SU-DHL-6 (cell line): ENCODE results near the gene RPL7A.

Source experiments
- H2AFZ ChIP-seq: fragments of 200-600 bp; sonication (generic); 2 replicates; pipeline ENCODE4 v1.6.1; 2014; ENCODE audit warnings: low read depth, mild to moderate bottlenecking, moderate library complexity, mixed read lengths, antibody characterized with exemption, low read length; ENCODE audit not compliant: severe bottlenecking
- H3F3A ChIP-seq: fragments of 200-600 bp; shearing (Covaris generic); 2 replicates; pipeline ENCODE4 v1.6.0; 2016; ENCODE audit warnings: antibody characterized with exemption, mild to moderate bottlenecking; ENCODE audit not compliant: insufficient read depth
- H3K27ac ChIP-seq: fragments of 200-600 bp; sonication (generic); 2 replicates; pipeline ENCODE4 v1.5.1; 2016; ENCODE audit warnings: low read depth, mild to moderate bottlenecking, low read length, moderate library complexity, mixed read lengths
- H3K27me3 ChIP-seq: fragments of 200-600 bp; sonication (generic), shearing (Covaris generic); 2 replicates; pipeline ENCODE4 v1.6.0; 2014; ENCODE audit warnings: mild to moderate bottlenecking, low read length
- H3K36me3 ChIP-seq: fragments of 200-600 bp; sonication (generic); 2 replicates; pipeline ENCODE4 v1.6.1; 2014; ENCODE audit warnings: mild to moderate bottlenecking, low read length, mixed read lengths
- H3K4me2 ChIP-seq: fragments of 300-600, 200-600 bp; shearing (Covaris generic), sonication (generic); 2 replicates; pipeline ENCODE4 v1.6.0; 2014; ENCODE audit warnings: low read length, low read depth, mild to moderate bottlenecking; ENCODE audit not compliant: poor library complexity, severe bottlenecking
- H3K4me3 ChIP-seq: fragments of 200-600 bp; sonication (generic); 2 replicates; pipeline ENCODE4 v1.5.1; 2014; ENCODE audit warnings: antibody characterized with exemption, low read length, mild to moderate bottlenecking, mixed read lengths; ENCODE audit not compliant: insufficient read depth, poor library complexity, severe bottlenecking
- H3K79me2 ChIP-seq: fragments of 200-600 bp; sonication (generic); 2 replicates; pipeline ENCODE4 v1.6.1; 2014; ENCODE audit warnings: mild to moderate bottlenecking, low read length, moderate library complexity; ENCODE audit not compliant: insufficient read depth
- H3K9ac ChIP-seq: fragments of 200-600 bp; sonication (generic); 2 replicates; pipeline ENCODE4 v1.7.0; 2014; ENCODE audit warnings: mild to moderate bottlenecking, low read length
- H3K9me2 ChIP-seq: fragments of 200-600 bp; sonication (generic); replicated peaks from 2 replicates; pipeline ENCODE4 v1.6.1; 2014; ENCODE audit warnings: low read length; ENCODE audit not compliant: insufficient read depth
- H3K9me3 ChIP-seq: fragments of 200-600 bp; sonication (generic); 2 replicates; pipeline ENCODE4 v1.6.1; 2014; ENCODE audit warnings: low read length, mixed read lengths; ENCODE audit not compliant: insufficient read depth
- H4K20me1 ChIP-seq: fragments of 200-600 bp; sonication (generic); 2 replicates; pipeline ENCODE4 v1.6.1; 2014; ENCODE audit warnings: low read depth, mild to moderate bottlenecking, antibody characterized with exemption, low read length, moderate library complexity, mixed read lengths
- CTCF ChIP-seq: fragments of 200-600 bp; sonication (generic); IDR thresholded peaks from one replicate; pipeline ENCODE4 v1.5.1; 2017; ENCODE audit warnings: antibody characterized with exemption, mild to moderate bottlenecking, low read length, moderate library complexity; ENCODE audit not compliant: insufficient read depth, poor library complexity, severe bottlenecking
- EZH2phosphoT487 ChIP-seq: fragments of 200-600 bp; sonication (generic), shearing (Covaris generic); conservative IDR thresholded peaks from 2 replicates; pipeline ENCODE4 v1.6.1; 2018; ENCODE audit warnings: mild to moderate bottlenecking, antibody characterized with exemption, low read length, moderate library complexity, mixed read lengths

The RPL7A gene

GRCh38 chr9:133351908-133352634 lies 4.1 kb downstream of the RPL7A start:
- Histone ChIP-seq H3K36me3 (peaks cover 35% of the 10 kb centered on the region), H3K27me3 (no peaks in the 10 kb centered on the region), H3K9me3 (no peaks in the 10 kb centered on the region), H3K4me2 (no peak overlapping the region), H3K9ac (no peak overlapping the region), H2AFZ (no peak overlapping the region), H3K9me2 (no peaks in the 10 kb centered on the region), H3K79me2 (peaks cover 31% of the 10 kb centered on the region), H3F3A (peaks cover 64% of the 10 kb centered on the region), H3K4me3 (no peak overlapping the region), H4K20me1 (no peaks in the 10 kb centered on the region; the same call in 1 of the 2 replicates), H3K27ac (no peak overlapping the region; the same call in 1 of the 2 replicates)
- TF ChIP-seq EZH2phosphoT487 (no peak), CTCF (peak; percentile 49)

GRCh38 chr9:133352635-133353340 lies 4.8 kb downstream of the RPL7A start:
- no peak overlapping the region for H2AFZ ChIP-seq
- H3K9me3 ChIP-seq, result no peaks in the 10 kb centered on the region
- no peaks in the 10 kb centered on the region for H3K27me3 ChIP-seq
- H3K9ac ChIP-seq, result no peak overlapping the region
- H3F3A ChIP-seq, result peaks cover 64% of the 10 kb centered on the region
- no peaks in the 10 kb centered on the region for H3K9me2 ChIP-seq
- no peak overlapping the region for H3K4me2 ChIP-seq
- H4K20me1 ChIP-seq, result no peaks in the 10 kb centered on the region; the same call in 1 of the 2 replicates
- H3K79me2 ChIP-seq, result peaks cover 31% of the 10 kb centered on the region
- TF ChIP-seq EZH2phosphoT487 (no peak), CTCF (no peak)
- H3K4me3 ChIP-seq, result no peak overlapping the region
- H3K36me3 ChIP-seq, result peaks cover 35% of the 10 kb centered on the region
- no peak overlapping the region; the same call in 1 of the 2 replicates for H3K27ac ChIP-seq

DNA sequence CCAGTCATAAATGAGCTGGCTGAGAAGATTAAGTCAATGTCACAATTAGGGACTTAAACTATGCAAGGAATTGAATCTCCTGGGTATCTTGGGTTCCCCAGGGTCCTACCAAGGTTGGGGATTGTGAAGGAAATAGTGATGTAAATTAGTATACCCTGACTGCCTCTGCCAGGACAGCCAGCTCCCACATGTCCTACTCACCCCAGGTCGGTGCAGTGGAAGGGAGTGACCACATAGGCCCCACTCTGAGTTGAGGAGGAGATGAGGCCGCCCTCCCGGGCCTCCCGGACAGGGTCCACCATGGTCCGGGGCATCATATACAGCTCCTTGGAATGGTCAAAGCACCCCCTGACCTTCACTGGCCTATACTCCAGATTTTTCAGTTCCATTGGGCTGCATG lies 5.5 kb downstream of the RPL7A start:
- H3K9me2 ChIP-seq, result no peaks in the 10 kb centered on the region
- no peak overlapping the region for H3K4me2 ChIP-seq
- peaks cover 34% of the 10 kb centered on the region for H3K36me3 ChIP-seq
- TF ChIP-seq EZH2phosphoT487, result no peak
- TF ChIP-seq CTCF, result no peak
- H3K27me3 ChIP-seq, result no peaks in the 10 kb centered on the region
- H3K79me2 ChIP-seq, result peaks cover 25% of the 10 kb centered on the region
- no peak overlapping the region for H3K4me3 ChIP-seq
- H4K20me1 ChIP-seq, result no peaks in the 10 kb centered on the region; the same call in 1 of the 2 replicates
- peaks cover 63% of the 10 kb centered on the region for H3F3A ChIP-seq
- no peaks in the 10 kb centered on the region for H3K9me3 ChIP-seq
- no peak overlapping the region for H3K9ac ChIP-seq
- no peak overlapping the region; the same call in 1 of the 2 replicates for H3K27ac ChIP-seq
- H2AFZ ChIP-seq, result no peak overlapping the region
